WTC11 (cell line): ENCODE data around the gene C19orf85. TPM values are rescaled to one million over a fixed set of nuclear protein-coding genes. Genes with fewer than 3 reads are reported as not detected.

Experiments used
- ATAC-seq: fragments of 200-7000 bp; cut with Tn5 transposase; 2 replicates; pipeline ENCODE4 v1.10.0; 2021; ENCODE audit warnings: mild to moderate bottlenecking, moderate library complexity
- CTCF ChIA-PET: fragments of 300-600 bp; sonication (Branson Sonifier 250); formaldehyde crosslinking; loops from one replicate; lab custom pipeline; 2021; ENCODE audit warnings: antibody characterized with exemption; lab: Charles Lee
- POLR2A ChIA-PET: fragments of 350-600 bp; sonication (Branson Sonifier 250); formaldehyde crosslinking; loops from one replicate; lab custom pipeline; 2021; ENCODE audit warnings: antibody characterized with exemption; lab: Charles Lee
- DNase-seq: peaks from one replicate; pipeline ENCODE4 v3.0.0; 2021; ENCODE audit warnings: low spot score
- H3K27ac Mint-ChIP-seq: 2 replicates; pipeline ENCODE4 v1.8.0; 2021; ENCODE audit warnings: mixed read lengths
- H3K27me3 Mint-ChIP-seq: 2 replicates; pipeline ENCODE4 v1.8.0; 2021; ENCODE audit warnings: low read depth, mild to moderate bottlenecking, moderate library complexity, mixed read lengths
- H3K36me3 Mint-ChIP-seq: 2 replicates; pipeline ENCODE4 v1.8.0; 2021; ENCODE audit warnings: mixed read lengths
- H3K4me1 Mint-ChIP-seq: 2 replicates; pipeline ENCODE4 v1.8.0; 2022; ENCODE audit warnings: mixed read lengths
- H3K4me3 Mint-ChIP-seq: 2 replicates; pipeline ENCODE4 v1.8.0; 2021; ENCODE audit warnings: mild to moderate bottlenecking, moderate library complexity, mixed read lengths
- H3K9me3 Mint-ChIP-seq: 2 replicates; pipeline ENCODE4 v1.8.0; 2021; ENCODE audit warnings: mixed read lengths
- CREB1 ChIP-seq: sonication (generic); formaldehyde crosslinking; IDR thresholded peaks from 2 replicates; pipeline ENCODE4 v1.8.0; 2023; ENCODE audit warnings: mild to moderate bottlenecking, missing genetic modification reagents
- CREM ChIP-seq: sonication (generic); formaldehyde crosslinking; IDR thresholded peaks from 2 replicates; pipeline ENCODE4 v1.8.1; 2022; ENCODE audit warnings: mild to moderate bottlenecking, missing genetic modification reagents, moderate library complexity
- GTF2I ChIP-seq: fragments of 250-450 bp; sonication (Bioruptor Pico); conservative IDR thresholded peaks from 2 replicates; pipeline ENCODE4 v1.4.0; 2021; ENCODE audit warnings: mild to moderate bottlenecking
- JAZF1 ChIP-seq: fragments of 250-450 bp; sonication (Bioruptor Pico); IDR thresholded peaks from 2 replicates; pipeline ENCODE4 v1.9.0; 2021; ENCODE audit warnings: moderate library complexity, mild to moderate bottlenecking, inconsistent platforms
- JUN ChIP-seq: sonication (generic); formaldehyde crosslinking; IDR thresholded peaks from 2 replicates; pipeline ENCODE4 v1.8.0; 2023; ENCODE audit warnings: mild to moderate bottlenecking, missing genetic modification reagents
- MXD4 ChIP-seq: fragments of 250-450 bp; sonication (Bioruptor Pico); IDR thresholded peaks from 2 replicates; pipeline ENCODE4 v1.8.0; 2021; ENCODE audit warnings: mild to moderate bottlenecking, moderate library complexity, borderline replicate concordance
- NR1H2 ChIP-seq: sonication (generic); formaldehyde crosslinking; IDR thresholded peaks from 2 replicates; pipeline ENCODE4 v1.9.0; 2021; ENCODE audit warnings: mild to moderate bottlenecking, moderate library complexity, missing genetic modification reagents
- RELA ChIP-seq: sonication (generic); formaldehyde crosslinking; IDR thresholded peaks from 2 replicates; pipeline ENCODE4 v1.8.1; 2022; ENCODE audit warnings: missing genetic modification reagents, mild to moderate bottlenecking, borderline replicate concordance
- SOX15 ChIP-seq: fragments of 250-450 bp; sonication (Bioruptor Pico); IDR thresholded peaks from 2 replicates; pipeline ENCODE4 v1.9.0; 2021; ENCODE audit warnings: mild to moderate bottlenecking
- ZNF232 ChIP-seq: sonication (generic); formaldehyde crosslinking; IDR thresholded peaks from 2 replicates; pipeline ENCODE4 v1.8.0; 2022; ENCODE audit warnings: mild to moderate bottlenecking, missing genetic modification reagents
- ZNF423 ChIP-seq: fragments of 250-450 bp; sonication (Bioruptor Pico); IDR thresholded peaks from 2 replicates; pipeline ENCODE4 v2.1.2; 2022; ENCODE audit warnings: mild to moderate bottlenecking, moderate library complexity
- total RNA-seq: library from RNA; stranded (reverse); gene quantifications from 3 replicates; pipeline ENCODE4 v1.2.3, GENCODE V29; 2021
- TF ChIP-seq, protein P1 (sequence below): sonication (generic); formaldehyde crosslinking; IDR thresholded peaks from 2 replicates; pipeline ENCODE4 v1.8.0; 2022; ENCODE audit warnings: mild to moderate bottlenecking, missing genetic modification reagents
- TF ChIP-seq, protein P2 (sequence below): sonication (generic); formaldehyde crosslinking; IDR thresholded peaks from 2 replicates; pipeline ENCODE4 v1.8.1; 2022; ENCODE audit warnings: missing genetic modification reagents, borderline replicate concordance
- TF ChIP-seq, protein P3 (sequence below): fragments of 250-450 bp; sonication (Bioruptor Pico); IDR thresholded peaks from 2 replicates; pipeline ENCODE4 v1.9.0; 2021; ENCODE audit warnings: mild to moderate bottlenecking, borderline replicate concordance
- TF ChIP-seq, protein P4 (sequence below): sonication (generic); formaldehyde crosslinking; IDR thresholded peaks from 2 replicates; pipeline ENCODE4 v1.8.1; 2023; ENCODE audit warnings: mild to moderate bottlenecking, missing genetic modification reagents, borderline replicate concordance

C19orf85 gene
- total RNA-seq, 1 experiment from 2014 or later = 2.2 TPM

DNA sequence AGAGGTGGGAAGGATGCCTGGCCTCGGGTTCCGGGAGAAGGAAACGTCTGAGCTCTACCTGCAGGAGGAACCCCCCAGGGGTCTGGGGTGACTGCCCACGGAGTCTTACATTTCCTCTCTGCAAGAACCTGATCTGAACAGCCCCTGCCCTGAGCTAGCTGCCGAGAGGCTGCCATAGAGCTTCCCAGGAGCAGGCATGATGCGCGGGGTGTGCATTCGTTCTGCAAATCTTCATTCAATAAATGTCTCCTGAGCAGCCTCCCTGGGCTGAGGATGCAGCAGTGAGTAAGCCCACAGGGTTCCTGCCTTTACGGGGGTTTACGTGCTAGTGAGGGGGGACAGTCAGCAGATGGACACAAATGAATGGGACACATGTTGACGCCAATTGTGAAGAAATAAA lies 19.9 kb downstream of the C19orf85 start:
- no peaks in the 10 kb centered on the region; the same call in 1 of the 2 replicates for H3K27me3 Mint-ChIP-seq
- CTCF ChIA-PET = interaction anchor here (0.7 to 1.5 kb wide), 3 partner anchors 8 to 208 kb away, joined by 3 to 4 read pairs (median 4); no protein-coding TSS in a partner anchor
- no peaks in the 10 kb centered on the region for H3K9me3 Mint-ChIP-seq
- POLR2A ChIA-PET = interaction anchor here (0.7 to 1.3 kb wide), 3 partner anchors 8 to 125 kb away, joined by 3 to 4 read pairs (median 4); partner anchors contain the start of gene UBE2S
- ATAC-seq (no peak), DNase-seq (no peak)
- no peak overlapping the region for H3K27ac Mint-ChIP-seq
- no peak overlapping the region for H3K4me3 Mint-ChIP-seq
- peaks cover 23% of the 10 kb centered on the region for H3K4me1 Mint-ChIP-seq
- H3K36me3 Mint-ChIP-seq = no peaks in the 10 kb centered on the region
- TF ChIP-seq JAZF1 = no peak
- TF ChIP-seq JUN (CRISPR knock-in tag) = no peak
- TF ChIP-seq ZNF423 (CRISPR knock-in tag) = no peak
- TF ChIP-seq ZNF232 (CRISPR knock-in tag) = no peak
- no peak for TF ChIP-seq GTF2I
- TF ChIP-seq MXD4 = no peak
- no peak for TF ChIP-seq NR1H2 (CRISPR knock-in tag)
- TF ChIP-seq CREB1 (CRISPR knock-in tag) = no peak
- TF ChIP-seq, protein P1, sequence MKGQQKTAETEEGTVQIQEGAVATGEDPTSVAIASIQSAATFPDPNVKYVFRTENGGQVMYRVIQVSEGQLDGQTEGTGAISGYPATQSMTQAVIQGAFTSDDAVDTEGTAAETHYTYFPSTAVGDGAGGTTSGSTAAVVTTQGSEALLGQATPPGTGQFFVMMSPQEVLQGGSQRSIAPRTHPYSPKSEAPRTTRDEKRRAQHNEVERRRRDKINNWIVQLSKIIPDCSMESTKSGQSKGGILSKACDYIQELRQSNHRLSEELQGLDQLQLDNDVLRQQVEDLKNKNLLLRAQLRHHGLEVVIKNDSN (CRISPR knock-in tag) = no peak
- TF ChIP-seq, protein P2, sequence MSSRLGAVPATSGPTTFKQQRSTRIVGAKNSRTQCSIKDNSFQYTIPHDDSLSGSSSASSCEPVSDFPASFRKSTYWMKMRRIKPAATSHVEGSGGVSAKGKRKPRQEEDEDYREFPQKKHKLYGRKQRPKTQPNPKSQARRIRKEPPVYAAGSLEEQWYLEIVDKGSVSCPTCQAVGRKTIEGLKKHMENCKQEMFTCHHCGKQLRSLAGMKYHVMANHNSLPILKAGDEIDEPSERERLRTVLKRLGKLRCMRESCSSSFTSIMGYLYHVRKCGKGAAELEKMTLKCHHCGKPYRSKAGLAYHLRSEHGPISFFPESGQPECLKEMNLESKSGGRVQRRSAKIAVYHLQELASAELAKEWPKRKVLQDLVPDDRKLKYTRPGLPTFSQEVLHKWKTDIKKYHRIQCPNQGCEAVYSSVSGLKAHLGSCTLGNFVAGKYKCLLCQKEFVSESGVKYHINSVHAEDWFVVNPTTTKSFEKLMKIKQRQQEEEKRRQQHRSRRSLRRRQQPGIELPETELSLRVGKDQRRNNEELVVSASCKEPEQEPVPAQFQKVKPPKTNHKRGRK (CRISPR knock-in tag) = no peak
- no peak for TF ChIP-seq RELA (CRISPR knock-in tag)
- TF ChIP-seq, protein P3, sequence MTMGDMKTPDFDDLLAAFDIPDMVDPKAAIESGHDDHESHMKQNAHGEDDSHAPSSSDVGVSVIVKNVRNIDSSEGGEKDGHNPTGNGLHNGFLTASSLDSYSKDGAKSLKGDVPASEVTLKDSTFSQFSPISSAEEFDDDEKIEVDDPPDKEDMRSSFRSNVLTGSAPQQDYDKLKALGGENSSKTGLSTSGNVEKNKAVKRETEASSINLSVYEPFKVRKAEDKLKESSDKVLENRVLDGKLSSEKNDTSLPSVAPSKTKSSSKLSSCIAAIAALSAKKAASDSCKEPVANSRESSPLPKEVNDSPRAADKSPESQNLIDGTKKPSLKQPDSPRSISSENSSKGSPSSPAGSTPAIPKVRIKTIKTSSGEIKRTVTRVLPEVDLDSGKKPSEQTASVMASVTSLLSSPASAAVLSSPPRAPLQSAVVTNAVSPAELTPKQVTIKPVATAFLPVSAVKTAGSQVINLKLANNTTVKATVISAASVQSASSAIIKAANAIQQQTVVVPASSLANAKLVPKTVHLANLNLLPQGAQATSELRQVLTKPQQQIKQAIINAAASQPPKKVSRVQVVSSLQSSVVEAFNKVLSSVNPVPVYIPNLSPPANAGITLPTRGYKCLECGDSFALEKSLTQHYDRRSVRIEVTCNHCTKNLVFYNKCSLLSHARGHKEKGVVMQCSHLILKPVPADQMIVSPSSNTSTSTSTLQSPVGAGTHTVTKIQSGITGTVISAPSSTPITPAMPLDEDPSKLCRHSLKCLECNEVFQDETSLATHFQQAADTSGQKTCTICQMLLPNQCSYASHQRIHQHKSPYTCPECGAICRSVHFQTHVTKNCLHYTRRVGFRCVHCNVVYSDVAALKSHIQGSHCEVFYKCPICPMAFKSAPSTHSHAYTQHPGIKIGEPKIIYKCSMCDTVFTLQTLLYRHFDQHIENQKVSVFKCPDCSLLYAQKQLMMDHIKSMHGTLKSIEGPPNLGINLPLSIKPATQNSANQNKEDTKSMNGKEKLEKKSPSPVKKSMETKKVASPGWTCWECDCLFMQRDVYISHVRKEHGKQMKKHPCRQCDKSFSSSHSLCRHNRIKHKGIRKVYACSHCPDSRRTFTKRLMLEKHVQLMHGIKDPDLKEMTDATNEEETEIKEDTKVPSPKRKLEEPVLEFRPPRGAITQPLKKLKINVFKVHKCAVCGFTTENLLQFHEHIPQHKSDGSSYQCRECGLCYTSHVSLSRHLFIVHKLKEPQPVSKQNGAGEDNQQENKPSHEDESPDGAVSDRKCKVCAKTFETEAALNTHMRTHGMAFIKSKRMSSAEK (CRISPR knock-in tag) = no peak
- TF ChIP-seq, protein P4, sequence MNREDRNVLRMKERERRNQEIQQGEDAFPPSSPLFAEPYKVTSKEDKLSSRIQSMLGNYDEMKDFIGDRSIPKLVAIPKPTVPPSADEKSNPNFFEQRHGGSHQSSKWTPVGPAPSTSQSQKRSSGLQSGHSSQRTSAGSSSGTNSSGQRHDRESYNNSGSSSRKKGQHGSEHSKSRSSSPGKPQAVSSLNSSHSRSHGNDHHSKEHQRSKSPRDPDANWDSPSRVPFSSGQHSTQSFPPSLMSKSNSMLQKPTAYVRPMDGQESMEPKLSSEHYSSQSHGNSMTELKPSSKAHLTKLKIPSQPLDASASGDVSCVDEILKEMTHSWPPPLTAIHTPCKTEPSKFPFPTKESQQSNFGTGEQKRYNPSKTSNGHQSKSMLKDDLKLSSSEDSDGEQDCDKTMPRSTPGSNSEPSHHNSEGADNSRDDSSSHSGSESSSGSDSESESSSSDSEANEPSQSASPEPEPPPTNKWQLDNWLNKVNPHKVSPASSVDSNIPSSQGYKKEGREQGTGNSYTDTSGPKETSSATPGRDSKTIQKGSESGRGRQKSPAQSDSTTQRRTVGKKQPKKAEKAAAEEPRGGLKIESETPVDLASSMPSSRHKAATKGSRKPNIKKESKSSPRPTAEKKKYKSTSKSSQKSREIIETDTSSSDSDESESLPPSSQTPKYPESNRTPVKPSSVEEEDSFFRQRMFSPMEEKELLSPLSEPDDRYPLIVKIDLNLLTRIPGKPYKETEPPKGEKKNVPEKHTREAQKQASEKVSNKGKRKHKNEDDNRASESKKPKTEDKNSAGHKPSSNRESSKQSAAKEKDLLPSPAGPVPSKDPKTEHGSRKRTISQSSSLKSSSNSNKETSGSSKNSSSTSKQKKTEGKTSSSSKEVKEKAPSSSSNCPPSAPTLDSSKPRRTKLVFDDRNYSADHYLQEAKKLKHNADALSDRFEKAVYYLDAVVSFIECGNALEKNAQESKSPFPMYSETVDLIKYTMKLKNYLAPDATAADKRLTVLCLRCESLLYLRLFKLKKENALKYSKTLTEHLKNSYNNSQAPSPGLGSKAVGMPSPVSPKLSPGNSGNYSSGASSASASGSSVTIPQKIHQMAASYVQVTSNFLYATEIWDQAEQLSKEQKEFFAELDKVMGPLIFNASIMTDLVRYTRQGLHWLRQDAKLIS (CRISPR knock-in tag) = no peak
- TF ChIP-seq CREM (CRISPR knock-in tag) = no peak
- TF ChIP-seq SOX15 (CRISPR knock-in tag) = no peak
